Bronchial epithelial cell (primary cell): Measurements from ENCODE around the gene CARHSP1. TPM values are rescaled to one million over a fixed set of nuclear protein-coding genes. Genes with fewer than 3 reads are reported as not detected.

ENCODE experiments used
- DNase-seq: peaks from one replicate; pipeline ENCODE4 v3.0.0-alpha.2; 2010; ENCODE audit warnings: low read depth
- FAIRE-seq: peaks from 2 replicates; lab custom pipeline; 2011; peaks lifted over from hg19 to GRCh38; lab: Jason Lieb, UNC
- H3K27me3 ChIP-seq: 2 replicates; pipeline ENCODE4 v1.5.1; 2011; ENCODE audit warnings: low read length; ENCODE audit not compliant: control insufficient read depth, insufficient read depth
- H3K36me3 ChIP-seq: 2 replicates; pipeline ENCODE4 v1.5.1; 2011; ENCODE audit warnings: low read length; ENCODE audit not compliant: control insufficient read depth, insufficient read depth
- H3K4me3 ChIP-seq: 2 replicates; pipeline ENCODE4 v1.5.1; 2011; ENCODE audit warnings: mild to moderate bottlenecking, low read depth, low read length, control low read depth
- total RNA-seq: library from RNA; depleted of rRNA; stranded (reverse); fragments of >200 nt; gene quantifications from 2 replicates; pipeline ENCODE4 v1.2.1, GENCODE V29; 2014
- TF ChIP-seq, protein P1 (sequence below): IDR thresholded peaks from 2 replicates; pipeline ENCODE4 v1.5.1; 2011; ENCODE audit warnings: mild to moderate bottlenecking, moderate library complexity, low read length, control low read depth, inconsistent platforms; ENCODE audit not compliant: insufficient read depth, severe bottlenecking

CARHSP1 gene
- total RNA-seq, 1 donor from 2014 or later = 63.7 TPM

GRCh38 chr16:8831871-8832716 lies 36.7 kb downstream of the CARHSP1 start:
- Histone ChIP-seq H3K27me3 (no peaks in the 10 kb centered on the region), H3K4me3 (no peak overlapping the region), H3K36me3 (peaks cover 13% of the 10 kb centered on the region)
- TF ChIP-seq, protein P1, sequence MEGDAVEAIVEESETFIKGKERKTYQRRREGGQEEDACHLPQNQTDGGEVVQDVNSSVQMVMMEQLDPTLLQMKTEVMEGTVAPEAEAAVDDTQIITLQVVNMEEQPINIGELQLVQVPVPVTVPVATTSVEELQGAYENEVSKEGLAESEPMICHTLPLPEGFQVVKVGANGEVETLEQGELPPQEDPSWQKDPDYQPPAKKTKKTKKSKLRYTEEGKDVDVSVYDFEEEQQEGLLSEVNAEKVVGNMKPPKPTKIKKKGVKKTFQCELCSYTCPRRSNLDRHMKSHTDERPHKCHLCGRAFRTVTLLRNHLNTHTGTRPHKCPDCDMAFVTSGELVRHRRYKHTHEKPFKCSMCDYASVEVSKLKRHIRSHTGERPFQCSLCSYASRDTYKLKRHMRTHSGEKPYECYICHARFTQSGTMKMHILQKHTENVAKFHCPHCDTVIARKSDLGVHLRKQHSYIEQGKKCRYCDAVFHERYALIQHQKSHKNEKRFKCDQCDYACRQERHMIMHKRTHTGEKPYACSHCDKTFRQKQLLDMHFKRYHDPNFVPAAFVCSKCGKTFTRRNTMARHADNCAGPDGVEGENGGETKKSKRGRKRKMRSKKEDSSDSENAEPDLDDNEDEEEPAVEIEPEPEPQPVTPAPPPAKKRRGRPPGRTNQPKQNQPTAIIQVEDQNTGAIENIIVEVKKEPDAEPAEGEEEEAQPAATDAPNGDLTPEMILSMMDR = no peak
- FAIRE-seq (no peak), DNase-seq (no peak)

DNA sequence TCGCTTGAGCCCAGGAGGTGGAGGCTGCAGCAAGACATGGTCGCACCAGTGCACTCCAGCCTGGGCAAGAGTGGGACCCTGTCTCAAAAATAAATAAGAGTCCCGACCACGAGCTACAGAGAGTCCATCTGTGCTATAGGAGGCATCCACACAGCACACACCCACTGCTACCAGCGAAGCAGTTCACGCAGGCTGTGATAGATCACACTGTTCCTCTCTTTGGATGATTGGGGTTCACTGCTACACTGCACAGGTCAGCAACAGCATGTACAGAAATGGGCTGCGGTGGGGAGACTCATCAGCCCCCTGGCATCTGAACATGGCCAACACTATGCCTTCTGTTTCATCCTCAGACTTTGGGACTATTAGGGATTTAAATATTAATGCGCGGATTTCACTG lies 37.4 kb downstream of the CARHSP1 start:
- no peak overlapping the region for H3K4me3 ChIP-seq
- no peak for DNase-seq
- peaks cover 13% of the 10 kb centered on the region for H3K36me3 ChIP-seq
- TF ChIP-seq, protein P1 = no peak
- H3K27me3 ChIP-seq = no peaks in the 10 kb centered on the region
- no peak for FAIRE-seq

DNA sequence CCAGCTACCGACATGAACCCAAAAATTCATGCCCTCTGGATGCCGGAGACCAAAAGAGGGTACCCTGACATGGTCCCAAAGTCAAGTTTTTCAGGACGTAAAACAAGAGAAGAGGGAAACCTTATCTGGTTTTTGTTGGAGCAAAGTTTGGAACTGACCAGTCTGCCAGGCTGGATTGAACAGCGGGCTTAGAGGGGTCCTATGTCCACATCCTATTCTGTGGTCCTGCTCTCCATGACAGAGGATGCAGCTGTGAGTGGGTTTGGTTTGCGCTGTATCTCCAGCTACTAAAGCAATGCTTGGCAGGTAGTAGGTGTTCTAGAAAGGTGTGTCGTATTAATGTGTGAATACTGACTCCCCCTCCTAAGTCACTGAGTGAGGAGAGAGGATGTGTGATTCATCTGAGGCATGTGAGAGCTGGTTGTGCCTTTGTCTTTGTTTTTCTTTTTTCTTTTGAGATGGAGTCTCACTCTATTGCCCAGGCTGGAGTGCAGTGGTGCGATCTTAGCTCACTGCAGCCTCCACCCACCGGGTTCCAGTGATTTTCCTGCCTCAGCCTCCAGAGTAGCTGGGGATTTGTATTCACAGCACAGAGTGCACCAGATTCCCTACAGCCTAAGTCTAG lies 40.2 kb downstream of the CARHSP1 start:
- TF ChIP-seq, protein P1 = no peak
- DNase-seq (peak; percentile 88), FAIRE-seq (no peak)
- H3K36me3 ChIP-seq = peaks cover 13% of the 10 kb centered on the region
- no peak overlapping the region for H3K4me3 ChIP-seq
- H3K27me3 ChIP-seq = no peaks in the 10 kb centered on the region

GRCh38 chr16:8826278-8826879 lies 42.4 kb downstream of the CARHSP1 start:
- FAIRE-seq (no peak), DNase-seq (no peak)
- no peak overlapping the region for H3K4me3 ChIP-seq
- H3K27me3 ChIP-seq = no peaks in the 10 kb centered on the region
- H3K36me3 ChIP-seq = peaks cover 9% of the 10 kb centered on the region
- TF ChIP-seq, protein P1 = no peak

DNA sequence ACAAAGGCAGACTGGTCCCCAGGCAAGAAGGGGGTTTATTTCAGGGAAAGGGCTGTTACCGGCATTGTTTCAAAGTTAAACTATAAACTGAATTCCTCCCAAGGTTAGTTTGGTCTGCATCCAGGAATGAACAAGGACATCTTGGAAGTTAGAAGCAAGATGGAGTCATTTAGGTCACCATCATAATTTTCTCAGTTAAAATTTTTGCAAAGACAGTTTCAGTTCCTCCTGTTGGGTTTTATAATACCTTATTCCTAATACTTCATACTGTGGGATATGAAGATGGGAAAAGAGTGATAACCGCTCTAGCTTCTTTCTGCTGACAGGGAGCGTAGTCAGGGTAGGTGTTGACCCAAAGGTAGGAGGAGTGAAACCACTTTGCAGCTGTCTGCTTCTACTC lies 46.4 kb downstream of the CARHSP1 start:
- Histone ChIP-seq H3K36me3 (peaks cover 20% of the 10 kb centered on the region), H3K27me3 (no peaks in the 10 kb centered on the region), H3K4me3 (no peak overlapping the region)
- TF ChIP-seq, protein P1 = no peak
- no peak for FAIRE-seq
- no peak for DNase-seq
